LNCAP (cell line): ENCODE data around the gene SARDH.

Experiments used
- CTCF ChIP-seq: fragments of 450-650 bp; IDR thresholded peaks from 2 replicates; pipeline ENCODE4 v1.5.1; 2017; ENCODE audit warnings: mild to moderate bottlenecking

Gene SARDH

DNA sequence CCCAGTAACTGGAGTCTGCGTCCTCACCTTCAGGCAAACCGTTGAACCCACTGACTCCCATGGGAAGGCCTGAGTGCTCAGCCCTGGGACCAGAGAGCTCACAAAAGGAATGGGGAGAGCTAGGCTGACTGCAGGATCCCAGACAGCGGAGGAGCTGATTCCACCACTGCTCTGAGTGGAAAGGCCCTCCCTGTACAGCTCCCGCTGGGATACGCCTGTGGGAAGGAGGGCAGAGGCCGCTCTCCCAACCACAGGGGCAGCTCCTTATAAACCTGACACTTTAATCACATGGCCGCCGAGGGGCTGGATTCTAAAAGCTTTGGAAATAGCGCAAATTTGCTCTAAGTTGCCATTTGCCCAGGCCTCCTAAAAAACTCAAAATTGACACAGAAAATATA, 64.9 kb downstream of the SARDH start:
- TF ChIP-seq CTCF: no peak

DNA sequence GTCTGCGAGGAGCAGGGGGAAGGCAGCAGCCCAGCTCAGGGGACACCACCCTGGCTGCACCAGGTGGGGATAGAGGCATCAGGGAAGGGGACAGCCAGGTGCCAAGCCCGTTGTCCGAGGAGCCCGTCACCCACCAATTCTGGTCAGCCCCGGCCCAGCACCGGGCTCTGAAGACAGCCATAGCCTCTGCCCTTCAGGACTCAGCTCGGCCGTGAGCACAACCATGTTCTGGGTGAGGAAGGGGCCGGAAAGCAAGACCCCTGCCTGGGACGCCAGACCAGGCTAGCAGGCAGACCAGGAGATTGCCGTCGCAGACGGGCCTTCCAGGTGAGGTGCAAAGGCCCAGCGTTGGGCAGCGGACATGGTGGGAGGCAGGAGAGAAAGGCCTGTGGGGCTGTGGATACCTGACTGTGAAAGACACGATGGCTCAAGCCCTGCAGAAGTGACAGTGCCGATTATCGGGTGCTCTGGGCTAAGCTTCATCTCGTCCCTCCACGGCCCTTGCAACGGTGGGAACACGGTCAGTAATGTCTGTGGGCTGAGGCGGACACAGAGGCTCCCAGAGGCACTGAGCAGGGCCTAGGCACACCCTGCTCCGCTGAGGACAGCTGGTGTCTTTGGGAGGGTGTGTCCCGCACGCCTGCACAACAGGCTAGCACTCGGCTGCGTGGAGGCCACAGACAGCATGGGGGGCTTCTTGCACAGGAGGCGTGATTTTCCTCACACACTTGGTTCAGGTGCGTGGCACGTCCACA, 65.5 kb downstream of the SARDH start:
- TF ChIP-seq CTCF: no peak

- no peak for TF ChIP-seq CTCF
Measured at GRCh38 chr9:133671371-133671770, 66.8 kb downstream of the SARDH start.

DNA sequence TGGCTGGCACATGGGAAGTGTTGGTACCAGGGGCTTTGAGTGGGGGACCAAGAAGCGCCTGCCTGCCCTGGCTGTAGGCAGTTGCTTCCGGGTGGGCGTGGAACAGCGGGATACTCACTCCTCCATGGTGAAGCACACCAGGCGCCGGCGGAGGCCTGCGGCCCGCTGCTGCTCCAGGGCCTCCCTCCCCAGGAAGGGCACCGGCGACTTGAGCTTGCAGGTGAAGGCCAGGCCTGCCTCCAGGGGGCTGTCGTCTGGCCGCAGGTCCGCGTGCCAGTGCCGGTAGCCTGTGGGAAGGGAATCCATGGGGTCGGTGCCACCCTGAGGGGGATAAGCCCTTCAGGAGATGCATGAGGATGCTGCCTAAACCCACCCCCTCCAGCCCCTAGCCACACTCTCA, 67.7 kb downstream of the SARDH start:
- no peak for TF ChIP-seq CTCF

GRCh38 chr9:133669182-133669801, 68.9 kb downstream of the SARDH start:
- no peak for TF ChIP-seq CTCF

DNA sequence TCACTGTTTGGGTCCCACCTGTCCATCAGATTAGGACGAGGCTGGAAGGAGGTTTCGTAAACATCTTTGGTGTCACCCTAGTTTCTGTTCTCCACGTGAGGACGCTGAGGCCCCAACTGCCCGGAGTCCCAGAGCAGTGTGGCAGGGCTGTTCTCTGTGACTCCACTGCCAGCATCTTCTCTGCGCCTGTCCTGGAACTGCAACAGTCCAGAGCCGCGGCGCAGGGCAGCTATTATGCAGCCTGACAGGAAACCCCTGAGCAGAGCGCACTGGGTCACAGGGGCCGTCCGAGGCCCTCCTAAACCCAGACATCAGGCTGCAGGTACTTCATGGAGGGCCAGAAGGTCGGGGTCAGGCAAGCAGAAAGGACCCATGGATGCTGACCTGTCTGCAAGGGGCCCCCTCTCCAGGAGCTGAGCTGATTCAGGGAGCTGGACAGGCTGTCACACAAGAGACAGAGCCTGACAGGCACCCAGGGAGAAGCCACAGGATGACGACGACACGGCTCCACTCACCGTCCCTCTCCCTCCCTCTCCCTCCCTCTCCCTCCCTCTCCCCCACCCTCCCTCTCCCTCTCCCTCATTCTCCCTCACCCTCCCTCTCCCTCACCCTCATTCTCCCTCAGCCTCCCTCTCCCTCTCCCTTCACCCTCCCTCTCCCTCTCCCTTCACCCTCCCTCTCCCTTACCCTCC, 70.2 kb downstream of the SARDH start:
- no peak for TF ChIP-seq CTCF

- TF ChIP-seq CTCF: no peak
Measured at GRCh38 chr9:133666845-133667244, 71.3 kb downstream of the SARDH start.
